Erythroblast (primary cell): ENCODE data around the gene POLR1C.

Experiments used
- GATA1 ChIP-seq: IDR thresholded peaks from 2 replicates; pipeline ENCODE4 v1.6.1; 2011; ENCODE audit warnings: low read depth, mild to moderate bottlenecking, control low read depth, low read length, moderate library complexity
- POLR2A ChIP-seq: IDR thresholded peaks from 2 replicates; pipeline ENCODE4 v1.6.1; 2011; ENCODE audit warnings: mild to moderate bottlenecking, low read length

DNA sequence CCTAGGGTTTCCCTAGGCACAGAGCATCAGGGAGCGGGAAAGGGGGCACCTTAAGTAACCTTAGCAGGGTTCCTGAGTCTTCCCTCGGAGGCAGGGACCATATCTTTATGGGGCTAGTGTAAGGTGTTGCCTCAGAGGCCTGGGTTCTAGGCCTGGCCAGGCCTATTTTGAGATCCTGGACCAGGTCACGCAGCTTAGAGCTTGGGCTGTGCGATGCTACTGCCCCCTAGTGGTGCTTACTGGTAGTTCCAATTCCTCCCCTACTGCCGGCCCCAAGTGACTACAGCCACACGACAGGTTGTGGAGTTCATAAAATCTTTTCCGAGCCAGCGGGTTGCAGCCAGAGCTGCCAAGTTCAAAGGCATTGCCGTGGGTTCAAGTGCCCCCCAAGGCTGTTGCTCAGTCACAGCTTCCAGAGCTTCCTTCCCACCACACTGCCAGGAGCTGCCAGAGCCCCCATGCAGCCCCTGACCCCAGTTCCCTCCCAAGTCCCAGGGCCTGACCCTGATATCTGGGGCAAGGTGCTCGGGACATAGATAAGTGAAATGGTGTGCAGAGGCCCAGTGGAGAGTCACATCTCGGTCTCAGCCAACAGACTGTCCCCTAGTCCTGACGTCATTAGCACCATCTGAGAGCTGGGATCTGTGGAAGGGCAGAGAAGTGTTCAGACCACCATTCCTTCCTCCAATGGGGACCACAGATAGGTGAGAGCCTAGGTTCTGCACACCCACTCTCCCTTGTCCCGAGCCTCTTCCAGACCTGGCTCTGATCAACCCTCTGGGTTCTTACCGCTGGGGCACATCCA is 10.0 kb upstream of the POLR1C start:
- no peak for TF ChIP-seq POLR2A
- TF ChIP-seq GATA1, result no peak
